PFSK-1 (cell line): Measurements from ENCODE around the gene NOL3.

Experiments used
- POLR2AphosphoS5 ChIP-seq: IDR thresholded peaks from 2 replicates; pipeline ENCODE4 v1.6.1; 2012; ENCODE audit warnings: low read depth, mild to moderate bottlenecking, control low read depth, low read length, moderate library complexity
- SIN3A ChIP-seq: IDR thresholded peaks from 2 replicates; pipeline ENCODE4 v1.6.1; 2012; ENCODE audit warnings: mild to moderate bottlenecking, low read length, moderate library complexity, borderline replicate concordance; ENCODE audit not compliant: insufficient read depth
- TF ChIP-seq, protein P1 (sequence below), 2 experiments: IDR thresholded peaks; 2 replicates each; pipeline versions ENCODE4 v1.6.1 to v1.8.0; 2011 to 2012; ENCODE audit warnings: low read depth in 2 of 2, low read length in 2 of 2, control low read depth in 1 of 2, inconsistent platforms in 1 of 2, mild to moderate bottlenecking in 1 of 2, moderate library complexity in 1 of 2; ENCODE audit not compliant: insufficient read depth in 1 of 2

GRCh38 chr16:67213197-67214019, 43.1 kb downstream of the NOL3 start:
- TF ChIP-seq, protein P1, sequence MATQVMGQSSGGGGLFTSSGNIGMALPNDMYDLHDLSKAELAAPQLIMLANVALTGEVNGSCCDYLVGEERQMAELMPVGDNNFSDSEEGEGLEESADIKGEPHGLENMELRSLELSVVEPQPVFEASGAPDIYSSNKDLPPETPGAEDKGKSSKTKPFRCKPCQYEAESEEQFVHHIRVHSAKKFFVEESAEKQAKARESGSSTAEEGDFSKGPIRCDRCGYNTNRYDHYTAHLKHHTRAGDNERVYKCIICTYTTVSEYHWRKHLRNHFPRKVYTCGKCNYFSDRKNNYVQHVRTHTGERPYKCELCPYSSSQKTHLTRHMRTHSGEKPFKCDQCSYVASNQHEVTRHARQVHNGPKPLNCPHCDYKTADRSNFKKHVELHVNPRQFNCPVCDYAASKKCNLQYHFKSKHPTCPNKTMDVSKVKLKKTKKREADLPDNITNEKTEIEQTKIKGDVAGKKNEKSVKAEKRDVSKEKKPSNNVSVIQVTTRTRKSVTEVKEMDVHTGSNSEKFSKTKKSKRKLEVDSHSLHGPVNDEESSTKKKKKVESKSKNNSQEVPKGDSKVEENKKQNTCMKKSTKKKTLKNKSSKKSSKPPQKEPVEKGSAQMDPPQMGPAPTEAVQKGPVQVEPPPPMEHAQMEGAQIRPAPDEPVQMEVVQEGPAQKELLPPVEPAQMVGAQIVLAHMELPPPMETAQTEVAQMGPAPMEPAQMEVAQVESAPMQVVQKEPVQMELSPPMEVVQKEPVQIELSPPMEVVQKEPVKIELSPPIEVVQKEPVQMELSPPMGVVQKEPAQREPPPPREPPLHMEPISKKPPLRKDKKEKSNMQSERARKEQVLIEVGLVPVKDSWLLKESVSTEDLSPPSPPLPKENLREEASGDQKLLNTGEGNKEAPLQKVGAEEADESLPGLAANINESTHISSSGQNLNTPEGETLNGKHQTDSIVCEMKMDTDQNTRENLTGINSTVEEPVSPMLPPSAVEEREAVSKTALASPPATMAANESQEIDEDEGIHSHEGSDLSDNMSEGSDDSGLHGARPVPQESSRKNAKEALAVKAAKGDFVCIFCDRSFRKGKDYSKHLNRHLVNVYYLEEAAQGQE (IDR thresholded peaks at IDR 0.05; ENCODE audit: insufficient read depth in 1 of 2, low read depth in 2 of 2, low read length in 2 of 2) = no peak
- no peak for TF ChIP-seq POLR2AphosphoS5
- no peak for TF ChIP-seq SIN3A
